Activated CD8-positive, alpha-beta memory T cell treated with anti-CD3 and anti-CD28 coated beads, Interleukin-2, amount 50 U/mL, for 1 hour (primary cell): ENCODE measurements around the gene RABGAP1L.
"Not testable (repeated sequence)": the region's sequence is repeated elsewhere in the genome, so short reads cannot be mapped to it uniquely, and the experiment has no call there.

ENCODE experiments used
- DNase-seq: peaks from one replicate; pipeline ENCODE4 v3.0.0-alpha.2; 2020; ENCODE audit errors: extremely low read depth

Gene RABGAP1L

DNA sequence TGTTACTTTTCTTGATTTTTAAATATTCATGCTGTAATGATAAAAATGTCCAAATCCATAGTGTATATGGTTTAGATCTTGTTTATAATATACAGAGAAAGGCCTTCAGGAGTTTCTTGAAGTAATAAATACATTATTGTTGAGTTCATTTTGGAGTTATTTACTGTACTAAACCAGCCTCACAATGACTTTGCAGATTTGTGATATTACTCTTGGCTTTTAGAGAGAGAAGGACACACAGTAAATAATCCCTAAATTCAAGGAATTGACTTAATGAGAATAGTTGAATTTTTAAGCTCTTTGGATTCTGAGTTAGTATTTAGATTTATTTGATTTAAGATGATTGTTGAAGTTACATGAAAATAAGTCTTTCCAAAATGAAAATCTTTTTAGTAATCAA, 38.9 kb downstream of the RABGAP1L start:
- DNase-seq, result no peak

DNA sequence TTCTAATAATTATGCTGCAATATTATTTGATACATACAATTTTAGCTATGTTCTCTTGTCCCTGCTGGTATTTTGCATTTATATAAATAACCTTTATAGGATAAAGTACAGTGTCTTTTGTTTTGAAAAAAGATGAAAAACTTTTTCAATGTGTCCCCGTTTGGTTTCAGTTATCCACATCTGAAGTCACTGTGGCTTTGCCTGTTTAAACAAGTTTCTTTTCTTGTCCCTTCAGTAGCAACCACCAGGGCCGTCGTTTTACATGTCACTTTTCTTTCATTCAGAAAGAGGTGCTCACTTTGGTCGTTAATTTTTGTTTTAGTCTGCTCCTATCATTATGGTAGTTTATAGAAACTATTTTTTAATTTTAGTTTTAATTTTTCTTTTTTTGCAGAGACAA, 41.4 kb downstream of the RABGAP1L start:
- no peak for DNase-seq

DNA sequence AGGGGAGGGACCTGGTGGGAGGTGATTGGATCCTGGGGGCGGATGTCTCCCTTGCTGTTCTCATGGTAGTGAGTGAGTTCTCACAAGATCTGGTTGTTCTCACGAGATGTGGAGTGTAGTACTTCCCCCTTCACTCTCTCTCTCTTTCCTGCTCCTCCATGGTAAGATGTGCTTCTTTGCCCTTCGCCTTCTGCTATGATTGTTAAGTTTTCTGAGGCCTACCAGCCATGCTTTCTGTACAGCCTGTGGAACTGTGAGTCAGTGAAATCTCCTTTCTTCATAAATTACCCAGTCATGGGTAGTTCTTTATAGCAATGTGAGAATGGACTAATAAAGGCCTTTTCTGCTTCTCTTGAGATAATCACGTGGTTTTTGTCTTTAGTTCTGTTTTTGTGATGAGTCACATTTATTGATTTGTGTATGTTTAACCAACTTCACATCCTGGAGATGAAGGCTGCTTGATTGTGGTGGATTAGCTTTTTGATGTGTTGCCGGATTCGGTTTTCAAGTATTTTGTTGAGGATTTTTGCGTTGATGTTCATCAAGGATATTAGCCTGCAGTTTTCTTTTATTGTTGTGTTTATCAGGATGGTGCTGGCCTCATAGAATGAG, 45.5 kb downstream of the RABGAP1L start:
- DNase-seq, result no peak

DNA sequence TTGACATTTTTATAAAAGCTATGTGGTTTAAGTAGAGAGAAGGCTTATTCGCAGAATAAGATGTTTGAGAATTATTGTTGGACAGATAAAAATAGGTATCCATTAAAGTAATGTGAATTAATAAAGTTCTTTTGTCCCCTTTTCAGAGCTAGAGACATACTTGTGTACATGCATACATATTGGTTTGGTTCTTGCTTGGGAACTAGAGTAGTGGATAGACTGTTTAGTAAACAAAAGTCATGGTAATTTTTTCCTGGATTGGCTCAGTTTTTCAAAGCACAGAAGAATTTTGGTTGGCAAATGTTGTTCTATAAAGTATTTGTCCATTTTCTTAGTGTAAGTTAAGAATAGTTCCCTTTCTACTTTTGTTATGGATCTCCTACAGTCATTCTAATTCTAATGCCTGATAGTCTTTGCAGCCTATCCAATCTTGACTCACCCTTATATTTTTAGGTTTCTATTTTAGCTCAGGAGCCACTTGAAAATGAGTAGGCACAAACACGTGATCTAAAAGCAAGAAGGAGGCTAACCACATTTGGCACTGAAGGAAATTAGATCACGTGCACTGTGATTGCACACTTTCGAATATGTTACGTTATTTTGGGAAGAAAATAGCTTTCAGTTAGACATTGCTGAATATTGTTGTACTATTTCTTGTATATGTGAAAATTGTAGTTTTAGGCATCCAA, 47.0 kb downstream of the RABGAP1L start:
- DNase-seq, result no peak

DNA sequence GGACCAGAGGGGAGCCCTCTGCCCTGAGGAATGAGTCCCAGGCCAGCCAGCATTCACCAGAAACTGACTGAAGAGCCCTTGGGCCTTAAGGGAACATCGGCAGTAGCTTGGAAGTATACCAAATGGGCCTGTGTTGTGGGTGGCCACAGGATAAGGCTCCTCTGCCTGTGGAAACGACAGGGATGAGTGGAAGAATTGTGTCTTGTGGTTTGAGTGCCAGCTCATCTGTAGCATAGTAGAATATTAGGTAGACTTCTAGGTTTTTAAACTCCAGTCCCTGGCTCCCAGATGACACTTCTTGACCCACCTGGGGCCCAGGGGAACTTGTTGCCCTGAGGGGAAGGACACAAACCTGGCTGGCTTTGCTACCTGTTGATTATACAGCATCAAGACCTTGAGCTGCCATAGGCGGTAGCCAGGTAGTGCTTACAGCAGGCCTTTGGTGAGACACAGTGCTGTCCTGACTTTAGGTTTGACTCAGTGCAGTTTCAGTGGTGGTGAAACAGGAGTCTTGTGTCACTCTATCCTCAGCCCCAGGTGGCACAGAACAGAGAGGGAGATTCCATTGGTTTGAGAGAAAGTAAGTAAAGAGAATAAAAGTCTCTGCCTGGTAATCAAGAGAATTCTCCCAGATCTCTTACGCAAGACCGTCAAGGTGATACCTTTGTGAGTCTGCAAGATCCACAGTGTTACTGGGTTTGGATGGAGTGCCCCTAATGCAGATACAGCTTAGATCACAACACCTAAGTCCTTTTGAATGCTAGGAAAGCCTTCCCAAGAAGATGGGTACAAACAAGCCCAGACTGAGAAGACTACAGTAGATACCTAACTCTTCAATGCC, 50.2 kb downstream of the RABGAP1L start:
- no peak for DNase-seq

DNA sequence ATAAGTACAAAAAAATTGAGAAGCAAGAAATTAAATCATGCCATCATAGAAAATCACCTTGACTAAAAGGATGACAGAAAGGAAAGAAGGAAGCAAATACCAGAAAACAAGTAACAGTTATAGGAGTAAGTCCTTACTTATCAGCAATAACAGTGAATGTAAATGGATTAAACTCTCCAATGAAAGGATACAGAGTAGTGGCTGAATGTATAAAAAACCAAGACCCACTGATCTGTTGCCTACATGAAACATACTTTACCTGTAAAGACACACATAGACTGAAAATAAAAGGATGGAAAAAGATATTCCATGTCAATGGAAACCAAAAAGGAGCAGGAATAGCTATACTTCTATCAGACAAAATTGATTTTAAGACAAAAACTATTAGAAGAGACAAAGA, 52.2 kb downstream of the RABGAP1L start:
- no peak for DNase-seq

DNA sequence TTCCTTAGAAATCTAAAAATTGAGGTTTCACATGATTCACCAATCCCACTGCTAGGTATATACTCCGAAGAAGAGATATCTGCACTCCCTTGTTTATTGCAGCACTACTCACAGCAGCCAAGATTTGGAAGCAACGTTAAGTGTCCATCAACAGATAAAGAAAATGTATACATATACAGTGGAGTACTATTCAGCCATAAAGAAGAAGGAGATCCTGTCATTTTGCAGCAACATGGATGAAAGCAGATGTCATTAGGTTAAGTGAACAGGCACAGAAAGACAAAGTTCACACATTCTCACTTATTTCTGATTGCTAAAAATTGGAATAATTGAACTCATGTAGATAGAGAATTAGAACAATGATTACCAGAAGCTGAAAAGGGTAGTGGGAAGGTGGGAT, 56.4 kb downstream of the RABGAP1L start:
- DNase-seq, result no peak

DNA sequence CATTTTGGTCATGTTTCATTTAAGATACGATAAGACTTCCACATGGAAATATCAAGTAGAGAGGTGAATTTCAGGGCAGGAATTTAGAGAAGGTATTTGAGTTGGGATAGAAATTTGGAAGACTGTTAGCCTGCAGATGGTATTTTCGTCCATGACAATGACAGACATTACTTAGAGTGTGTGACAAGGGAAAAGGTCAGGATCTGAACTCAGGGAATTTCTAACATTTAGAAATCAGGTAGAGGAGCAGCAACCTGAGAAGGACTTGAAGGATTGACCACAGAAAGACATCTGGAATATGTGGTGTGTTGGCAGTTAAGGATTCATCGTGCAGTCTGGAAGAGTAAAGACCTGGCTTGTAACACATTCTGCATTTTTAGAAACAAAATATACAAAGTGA, 57.9 kb downstream of the RABGAP1L start:
- DNase-seq, result no peak

DNA sequence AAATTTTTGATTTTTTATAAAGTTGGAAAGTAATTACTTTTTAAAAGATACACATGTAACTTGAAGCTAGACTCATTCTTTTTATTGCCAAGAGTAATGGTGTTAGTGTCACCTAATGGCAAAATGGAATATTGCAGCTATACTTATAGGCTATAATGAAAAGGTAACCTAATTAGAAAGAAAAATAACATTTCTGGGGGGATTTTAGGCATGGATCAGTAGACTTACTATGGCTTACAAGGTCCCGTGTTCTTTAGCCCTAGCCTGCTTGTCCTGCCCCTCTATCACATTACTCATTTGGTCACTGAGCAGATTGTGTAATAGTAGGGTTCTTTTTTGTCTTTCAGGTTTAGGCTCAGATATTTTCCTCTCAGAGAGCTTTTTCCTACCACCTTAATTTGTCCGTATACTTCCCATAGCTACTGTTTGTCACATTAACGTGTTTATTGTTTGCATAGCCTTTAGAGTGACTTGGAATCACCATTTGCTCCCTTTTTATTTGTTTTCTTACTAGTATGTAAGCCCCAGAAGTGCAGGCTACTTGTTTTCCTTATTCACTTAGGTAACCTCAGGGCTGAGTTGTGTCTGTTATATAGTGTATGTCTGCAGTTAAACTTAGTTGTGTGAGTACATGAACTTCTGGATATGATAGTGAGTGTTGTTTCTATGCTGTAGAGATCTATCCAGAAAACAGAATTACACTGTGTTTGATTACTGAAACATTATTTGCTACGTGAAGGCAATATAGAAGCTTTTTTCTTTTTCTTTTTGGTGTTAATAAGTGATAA, 58.7 kb downstream of the RABGAP1L start:
- no peak for DNase-seq

DNA sequence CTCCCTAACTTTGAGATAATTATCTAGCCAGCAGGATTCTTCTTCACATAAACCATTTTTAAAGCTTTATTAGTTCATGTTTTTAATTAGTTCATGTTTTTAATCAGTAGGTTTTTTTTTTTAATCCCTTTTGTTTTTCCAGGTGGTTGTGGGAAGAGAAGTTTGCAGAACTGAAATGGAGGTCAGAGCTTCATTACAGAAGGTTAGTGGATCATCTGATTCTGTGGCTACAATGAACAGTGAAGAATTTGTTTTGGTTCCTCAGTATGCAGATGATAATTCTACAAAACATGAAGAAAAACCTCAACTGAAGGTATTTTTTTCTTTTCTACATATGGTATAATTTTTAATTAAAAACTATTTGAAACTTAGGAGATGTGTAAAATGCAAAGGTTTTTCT, 59.7 kb downstream of the RABGAP1L start:
- DNase-seq, result no peak

DNA sequence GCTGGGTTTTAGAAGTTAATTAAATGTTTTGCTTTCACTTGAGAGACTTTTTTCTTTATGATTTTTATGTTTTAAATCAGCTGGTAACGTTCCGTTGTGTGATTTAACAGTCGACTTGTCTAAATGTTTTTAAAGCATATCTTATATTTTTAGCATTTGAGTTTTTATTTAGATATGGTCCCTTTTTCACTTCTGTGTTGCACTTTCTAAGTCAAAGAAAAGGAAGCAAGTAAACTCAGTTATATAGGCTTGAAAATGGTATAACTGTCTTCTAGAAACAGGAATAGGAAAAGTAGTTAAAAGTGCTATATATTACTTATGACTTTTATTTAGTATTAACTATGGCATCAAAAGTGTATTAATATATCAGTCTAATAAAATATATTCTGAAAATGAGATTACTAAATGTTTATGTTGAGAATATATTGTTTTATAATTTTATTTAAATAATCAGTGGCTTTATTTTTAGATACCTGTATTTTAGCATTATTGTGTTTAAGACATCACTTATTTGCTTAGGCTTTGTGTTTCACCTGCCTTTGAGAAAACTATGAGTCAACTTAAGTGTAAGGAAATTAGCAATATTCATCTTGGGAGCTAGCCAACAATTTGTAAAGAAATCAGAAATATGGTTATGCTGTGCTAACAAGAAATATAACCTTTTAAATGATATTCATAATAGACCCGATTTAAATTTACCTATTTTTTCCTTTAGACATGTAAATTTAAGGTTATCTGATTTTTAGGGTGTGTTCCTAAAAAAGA, 60.5 kb downstream of the RABGAP1L start:
- no peak for DNase-seq

DNA sequence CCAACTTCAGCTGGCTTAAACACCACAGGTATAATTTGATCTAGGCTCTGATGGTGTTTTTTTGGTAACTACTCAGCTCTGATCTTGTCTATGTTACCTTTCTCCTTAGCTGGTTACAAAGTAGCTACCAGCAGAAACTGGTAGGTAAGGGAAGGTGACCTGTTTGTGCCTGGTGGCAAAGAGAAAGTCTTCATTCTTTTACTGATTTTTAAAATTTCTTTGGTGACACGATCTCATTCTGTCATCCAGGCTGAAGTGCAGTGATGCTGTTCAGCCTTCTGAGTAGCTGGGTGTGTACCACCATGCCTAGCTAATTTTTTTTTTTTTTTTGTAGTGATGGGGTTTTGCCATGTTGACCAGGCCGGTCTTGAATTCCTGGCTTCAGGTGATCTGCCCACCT, 62.4 kb downstream of the RABGAP1L start:
- DNase-seq, result no peak

DNA sequence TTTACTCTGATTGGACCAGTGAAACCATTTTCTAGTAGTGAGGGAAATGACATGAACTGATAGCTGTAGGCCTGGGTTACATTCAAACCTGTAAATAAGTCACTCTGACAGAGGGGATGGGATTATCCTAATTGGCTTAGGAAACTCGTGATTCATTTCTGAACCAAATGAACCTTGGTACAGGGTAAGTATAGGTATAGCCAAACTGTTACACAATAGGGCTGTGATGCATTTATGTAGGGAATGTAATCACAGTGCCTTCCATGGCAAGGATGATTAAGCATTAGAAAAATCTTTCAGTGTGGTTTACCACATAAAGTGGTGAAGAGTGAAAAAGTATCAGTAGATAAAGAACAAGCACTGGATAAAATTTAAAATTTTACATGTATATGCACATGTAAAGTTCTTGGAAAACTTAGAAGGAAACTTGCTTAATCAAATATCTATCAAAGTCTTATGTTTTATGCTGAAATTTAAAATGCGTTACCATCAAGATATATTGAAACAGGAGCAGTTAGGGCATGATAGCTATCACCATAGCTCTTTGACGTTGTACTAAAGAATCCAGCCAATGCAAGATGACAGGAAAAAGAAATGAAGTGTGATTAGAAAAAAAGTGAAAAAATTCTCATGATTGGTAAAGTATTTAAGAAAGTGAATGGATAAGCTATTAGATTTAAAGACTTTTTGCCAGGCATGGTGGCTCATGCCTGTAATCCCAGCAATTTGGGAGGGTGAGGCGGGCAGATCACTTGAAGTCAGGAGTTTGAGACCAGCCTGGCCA, 63.0 kb downstream of the RABGAP1L start:
- DNase-seq, result no peak

DNA sequence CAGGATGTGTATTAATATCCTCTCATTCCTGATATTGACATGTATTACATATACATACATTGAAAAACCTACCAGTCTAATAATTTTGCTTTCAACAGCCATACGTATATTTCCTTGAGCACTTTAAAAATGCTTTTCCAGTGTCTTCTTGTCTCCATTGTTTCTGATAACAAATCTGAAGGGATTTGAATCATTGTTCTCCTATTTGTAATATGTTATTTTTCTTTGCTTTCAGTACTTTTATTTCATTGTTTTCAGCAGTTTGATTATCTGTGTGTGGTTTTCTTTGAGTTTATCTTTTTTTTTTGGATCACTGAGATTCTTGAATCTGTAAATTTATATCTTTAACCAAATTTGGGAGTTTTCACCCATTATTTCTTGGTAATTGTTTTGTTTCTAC, 65.3 kb downstream of the RABGAP1L start:
- no peak for DNase-seq

DNA sequence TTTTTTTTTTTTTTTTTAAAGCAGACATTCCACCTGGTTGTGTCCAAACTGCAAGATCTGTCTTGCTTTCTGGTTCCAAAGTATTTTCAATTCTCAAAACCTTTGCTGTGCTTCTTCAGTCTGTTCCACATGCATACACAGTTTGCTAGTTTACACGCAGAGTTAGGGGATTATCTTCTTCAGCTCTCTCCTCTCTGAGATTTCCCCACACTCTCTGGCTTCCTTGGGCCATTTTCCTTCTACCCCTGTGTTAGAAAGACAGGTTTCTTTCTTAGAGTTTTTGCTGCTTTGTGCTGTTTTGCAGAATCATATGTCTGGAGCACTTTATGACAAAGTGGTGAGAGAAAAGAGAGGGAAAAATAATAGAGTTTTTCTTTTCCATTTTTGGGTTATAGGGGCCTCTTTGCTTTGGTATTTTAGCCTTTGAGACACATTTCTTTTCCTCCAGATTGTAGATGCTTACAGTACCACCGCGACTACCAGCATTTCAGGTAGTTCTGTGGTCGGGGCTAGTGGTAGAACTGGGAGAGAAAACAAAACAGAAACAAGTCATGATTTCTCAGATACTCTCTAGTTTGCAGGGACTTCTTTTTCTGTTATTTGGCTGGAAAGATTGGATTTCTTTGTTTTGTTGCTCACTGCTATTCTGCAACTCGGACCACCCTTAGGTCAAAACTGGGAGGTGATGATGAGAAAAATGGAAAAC, 66.3 kb downstream of the RABGAP1L start:
- DNase-seq, result no peak

DNA sequence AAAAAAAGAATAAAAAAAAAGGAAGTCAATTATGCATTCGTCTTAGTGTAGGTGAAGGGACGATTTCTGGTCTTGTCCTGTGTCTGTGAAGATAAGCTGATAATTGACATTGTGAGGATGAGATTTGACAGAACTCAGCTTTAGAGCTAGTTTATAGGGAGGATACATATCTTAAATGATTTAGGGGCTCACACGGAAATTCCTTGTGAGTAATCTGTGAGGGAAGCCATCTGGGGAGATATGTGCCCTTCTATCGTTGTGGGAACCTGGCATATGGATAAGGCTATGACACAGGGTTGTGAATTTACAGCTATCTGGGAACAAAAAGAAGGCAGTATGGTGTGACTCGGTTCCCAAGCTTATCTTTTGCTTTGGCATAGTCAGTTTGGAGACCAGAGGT, 71.1 kb downstream of the RABGAP1L start:
- no peak for DNase-seq

DNA sequence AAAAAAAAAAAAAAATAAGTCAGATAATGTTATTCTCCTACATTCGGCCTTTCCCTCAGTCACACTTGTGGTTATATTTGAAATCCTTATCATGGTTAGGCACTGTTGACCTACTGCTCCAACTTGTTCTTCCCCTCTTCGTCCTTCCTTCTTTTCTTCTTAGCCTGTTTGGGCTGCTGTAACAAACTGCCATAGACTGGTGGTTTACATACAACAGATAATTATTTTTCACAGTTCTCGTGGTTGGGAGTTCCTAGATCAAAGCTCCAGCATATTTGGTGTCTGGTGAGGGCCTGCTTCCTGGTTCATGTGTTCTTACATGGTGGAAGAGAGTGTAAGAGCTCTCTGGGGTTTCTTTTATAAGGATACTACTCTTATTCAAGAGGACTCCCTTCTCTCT, 73.4 kb downstream of the RABGAP1L start:
- DNase-seq, result no peak

DNA sequence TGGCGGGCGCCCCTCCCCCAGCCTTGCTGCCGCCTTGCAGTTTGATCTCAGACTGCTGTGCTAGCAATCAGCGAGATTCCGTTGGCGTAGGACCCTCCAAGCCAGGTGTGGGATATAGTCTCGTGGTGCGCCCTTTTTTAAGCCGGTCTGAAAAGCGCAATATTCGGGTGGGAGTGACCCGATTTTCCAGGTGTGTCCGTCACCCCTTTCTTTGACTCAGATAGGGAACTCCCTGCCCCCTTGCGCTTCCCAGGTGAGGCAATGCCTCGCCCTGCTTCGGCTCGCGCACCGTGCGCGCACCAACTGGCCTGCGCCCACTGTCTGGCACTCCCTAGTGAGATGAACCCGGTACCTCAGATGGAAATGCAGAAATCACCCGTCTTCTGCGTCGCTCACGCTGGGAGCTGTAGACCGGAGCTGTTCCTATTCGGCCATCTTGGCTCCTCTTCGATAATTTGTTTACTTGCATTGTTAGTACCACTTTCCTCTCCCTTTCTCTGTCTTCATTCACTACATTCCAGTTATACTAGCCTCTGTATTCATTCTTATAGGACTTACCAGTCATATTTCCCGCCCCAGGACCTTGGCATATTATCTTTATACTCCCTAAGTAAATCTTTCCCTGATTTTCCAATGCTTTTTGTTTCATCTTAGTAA, 79.7 kb downstream of the RABGAP1L start:
- DNase-seq, result not testable (repeated sequence)

DNA sequence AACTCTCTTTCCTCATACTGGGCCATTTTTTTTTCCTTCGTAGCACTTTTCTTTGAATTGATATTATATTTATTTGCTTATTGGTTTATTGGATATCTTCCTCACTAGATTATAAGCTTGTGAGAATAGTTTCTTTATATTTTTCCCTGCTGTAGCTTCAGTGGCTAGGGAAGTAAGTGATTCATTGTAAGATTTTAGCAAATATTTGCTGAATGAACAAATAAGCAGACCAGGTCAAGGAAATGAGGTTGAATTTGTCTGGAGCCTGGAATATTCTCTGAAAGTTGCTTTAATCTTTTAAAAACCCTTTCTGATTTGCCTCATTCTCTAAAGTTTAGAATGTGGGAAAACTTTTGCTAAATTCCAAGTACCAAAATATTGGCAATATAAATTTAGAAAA, 80.2 kb downstream of the RABGAP1L start:
- no peak for DNase-seq
